B cell (primary cell): ENCODE measurements around the gene STT3B. TPM values are rescaled to one million over a fixed set of nuclear protein-coding genes. Genes with fewer than 3 reads are reported as not detected.

Experiments used
- ATAC-seq: fragments of 200-7000 bp; cut with Tn5 transposase; one replicate; pipeline ENCODE4 v1.10.0; 2021; ENCODE audit warnings: low read depth, mild to moderate bottlenecking, moderate number of reproducible peaks, moderate library complexity
- CTCF ChIA-PET: fragments of 350-600 bp; sonication (Branson Sonifier 250); formaldehyde crosslinking; loops from one replicate; lab custom pipeline; 2021; ENCODE audit warnings: antibody characterized with exemption, inconsistent platforms; lab: Charles Lee
- POLR2A ChIA-PET: fragments of 350-600 bp; sonication (Branson Sonifier 250); formaldehyde crosslinking; loops from one replicate; lab custom pipeline; 2021; ENCODE audit warnings: antibody characterized with exemption; lab: Charles Lee
- DNase-seq: peaks from one replicate; pipeline ENCODE4 v3.0.0; 2013
- H2AFZ ChIP-seq: 2 replicates; pipeline ENCODE4 v1.6.1; 2012; ENCODE audit warnings: mild to moderate bottlenecking, low read depth, low read length; ENCODE audit not compliant: insufficient read depth, poor library complexity, severe bottlenecking
- H3K27ac ChIP-seq, 2 donors: 1 replicate in 1 of 2; 2 replicates in 1 of 2; pipeline ENCODE4 v1.5.1; 2012 to 2013; ENCODE audit warnings: low read length in 2 of 2, mild to moderate bottlenecking in 2 of 2, moderate library complexity in 1 of 2
- H3K27me3 ChIP-seq, 4 experiments: fragments of 200-600 bp in 1 of 4; sonication (generic) in 1 of 4; replicated peaks in 1 of 4; 1 replicate in 2 of 4; 2 replicates in 2 of 4; pipeline versions ENCODE4 v1.6.1 to v1.7.0; 2013 to 2016; ENCODE audit warnings: low read length in 3 of 4, mild to moderate bottlenecking in 2 of 4, mixed read lengths in 1 of 4, moderate library complexity in 1 of 4; ENCODE audit not compliant: insufficient read depth in 4 of 4, control insufficient read depth in 3 of 4; ENCODE audit errors: control extremely low read depth in 1 of 4
- H3K36me3 ChIP-seq, 2 experiments: replicated peaks in 1 of 2; 1 replicate in 1 of 2; 2 replicates in 1 of 2; pipeline versions ENCODE4 v1.6.1 to v1.7.1; 2013; ENCODE audit warnings: low read length in 1 of 2; ENCODE audit not compliant: insufficient read depth in 2 of 2, control insufficient read depth in 1 of 2; ENCODE audit errors: control extremely low read depth in 1 of 2, extremely low read depth in 1 of 2
- H3K4me1 ChIP-seq, 2 donors: fragments of 200-600 bp in 1 of 2; sonication (generic) in 1 of 2; 1 replicate in 1 of 2; 2 replicates in 1 of 2; pipeline versions ENCODE4 v1.5.1 to v1.6.1; 2013 to 2017; ENCODE audit warnings: low read length in 2 of 2; ENCODE audit not compliant: control insufficient read depth in 2 of 2, insufficient read depth in 2 of 2
- H3K4me2 ChIP-seq: replicated peaks from 2 replicates; pipeline ENCODE3; 2012; ENCODE audit warnings: mild to moderate bottlenecking, low read depth, low read length; ENCODE audit not compliant: poor library complexity, severe bottlenecking
- H3K4me3 ChIP-seq, 5 experiments: fragments of 200-600 bp in 1 of 5; sonication (generic) in 1 of 5; 1 replicate in 3 of 5; 2 replicates in 2 of 5; pipeline versions ENCODE4 v1.5.1 to v1.7.0; 2011 to 2016; ENCODE audit warnings: low read length in 4 of 5, mild to moderate bottlenecking in 4 of 5, low read depth in 2 of 5, control low read depth in 1 of 5, moderate library complexity in 1 of 5; ENCODE audit not compliant: insufficient read depth in 1 of 5; ENCODE audit errors: control extremely low read depth in 1 of 5, extremely low read depth in 1 of 5
- H3K79me2 ChIP-seq: fragments of 200-600 bp; sonication (generic); one replicate; pipeline ENCODE4 v1.6.0; 2016; ENCODE audit warnings: low read length; ENCODE audit not compliant: control insufficient read depth, insufficient read depth
- H3K9ac ChIP-seq: fragments of 200-600 bp; sonication (generic); 2 replicates; pipeline ENCODE4 v1.6.1; 2017; ENCODE audit warnings: mild to moderate bottlenecking, low read length, moderate library complexity
- H3K9me3 ChIP-seq, 3 donors: one replicate each; pipeline versions ENCODE4 v1.6.1 to v1.7.1; 2013; ENCODE audit warnings: low read length in 2 of 3; ENCODE audit not compliant: control insufficient read depth in 2 of 3, insufficient read depth in 1 of 3; ENCODE audit errors: control extremely low read depth in 1 of 3
- H4K20me1 ChIP-seq: 2 replicates; pipeline ENCODE4 v1.6.0; 2012; ENCODE audit warnings: mild to moderate bottlenecking, low read length; ENCODE audit not compliant: insufficient read depth, control insufficient read depth, poor library complexity, severe bottlenecking
- H3K27ac Mint-ChIP-seq: one replicate; pipeline ENCODE4 v1.8.0; 2021; ENCODE audit warnings: mixed read lengths
- H3K27me3 Mint-ChIP-seq: one replicate; pipeline ENCODE4 v1.8.0; 2021; ENCODE audit warnings: mixed read lengths
- H3K4me1 Mint-ChIP-seq: one replicate; pipeline ENCODE4 v1.8.0; 2021; ENCODE audit warnings: mixed read lengths
- H3K4me3 Mint-ChIP-seq: one replicate; pipeline ENCODE4 v1.8.0; 2021; ENCODE audit warnings: mixed read lengths
- H3K9me3 Mint-ChIP-seq: one replicate; pipeline ENCODE4 v1.8.0; 2022; ENCODE audit warnings: mixed read lengths; ENCODE audit not compliant: insufficient read depth
- EZH2 ChIP-seq: IDR thresholded peaks from 2 replicates; pipeline ENCODE4 v1.6.1; 2012; ENCODE audit warnings: borderline replicate concordance, low read depth, mild to moderate bottlenecking, moderate library complexity, low read length; ENCODE audit not compliant: insufficient read depth, poor library complexity, severe bottlenecking
- WGBS: methylation state at CpG from one replicate; pipeline ENCODE4 v1.1.5; 2013; ENCODE audit warnings: missing lambda C conversion rate; ENCODE audit not compliant: insufficient coverage; 5-methylcytosine and 5-hydroxymethylcytosine counted together
- intact Hi-C: fragments of 100-400 bp; cut with micrococcal nuclease; formaldehyde crosslinking; loops from one replicate; pipeline ENCODE4 v1.10.0; 2022
- polyA plus RNA-seq: library from polyadenylated mRNA; depleted of rRNA; stranded (reverse); fragments of >200 nt; gene quantifications from 2 replicates; pipeline ENCODE4 v1.2.3, GENCODE V29; 2012
- total RNA-seq, 2 donors: library from RNA; stranded (reverse); fragments of 120-200 nt in 1 of 2; gene quantifications; 1 replicate in 1 of 2; 2 replicates in 1 of 2; pipeline versions ENCODE4 v1.2.3 to v1.2.4, GENCODE V29; 2013 to 2022
- TF ChIP-seq, protein P1 (sequence below): fragments of 200-600 bp; IDR thresholded peaks from one replicate; pipeline ENCODE4 v1.8.0; 2022; ENCODE audit warnings: antibody characterized with exemption, mild to moderate bottlenecking

The STT3B gene
- total and polyA plus RNA-seq, 2 donors (not counting 1 experiment from before 2014, with no cell fraction given) = 35.4 to 79.2 TPM

DNA sequence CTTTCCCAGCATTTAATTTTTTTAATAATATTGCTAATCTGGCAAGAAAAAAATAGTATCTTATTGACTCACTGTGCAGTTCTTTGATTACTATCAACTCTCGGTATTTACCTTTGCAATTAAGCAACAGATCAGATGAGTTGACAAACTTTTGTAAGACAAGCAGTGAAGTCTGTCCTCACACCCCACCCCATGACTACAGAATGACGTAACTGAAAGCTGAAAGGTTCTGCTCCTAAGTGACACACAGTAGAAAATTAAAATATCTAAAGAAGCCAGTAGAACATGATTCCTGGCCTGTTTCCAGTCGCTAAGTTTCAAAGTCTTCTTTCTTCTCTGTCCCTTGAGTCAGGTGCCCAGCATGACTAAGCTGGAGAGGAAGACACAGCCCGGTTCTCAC is 135.5 kb downstream of the STT3B start:
- no peak overlapping the region for H3K27ac Mint-ChIP-seq

DNA sequence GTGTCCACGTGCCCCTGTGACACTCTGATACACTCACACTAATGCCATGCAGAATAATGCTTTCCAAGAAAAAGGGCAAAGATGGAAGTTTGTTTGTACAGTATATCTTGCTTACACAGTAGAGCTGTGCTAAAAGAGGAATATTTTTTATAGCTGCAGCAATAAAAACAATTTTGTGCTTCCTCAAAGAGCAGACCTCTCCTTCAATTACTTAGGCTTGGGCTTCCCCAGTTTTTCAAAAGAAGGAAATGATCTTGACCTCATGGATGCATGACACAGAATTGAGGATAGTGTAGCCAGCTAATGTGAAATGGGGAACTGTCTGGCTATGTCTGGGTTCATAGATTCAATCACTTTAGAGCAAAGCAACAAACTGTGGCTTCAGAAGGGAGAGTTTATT is 137.4 kb downstream of the STT3B start:
- H3K4me3 Mint-ChIP-seq = no peak overlapping the region
- DNase-seq (no peak), ATAC-seq (no peak)
- H3K27me3 Mint-ChIP-seq = no peaks in the 10 kb centered on the region
- no peaks in the 10 kb centered on the region for H3K4me1 Mint-ChIP-seq
- Histone ChIP-seq H3K9me3 (peaks cover 0 to 3% (median 0%) of the 10 kb centered on the region in 3 donors), H3K4me2 (no peak overlapping the region), H3K4me3 (no peak overlapping the region), H3K27ac (no peak overlapping the region), H2AFZ (no peak overlapping the region), H3K27me3 (no peaks in the 10 kb centered on the region), H3K9ac (no peak overlapping the region), H3K4me1 (no peaks in the 10 kb centered on the region), H3K79me2 (no peaks in the 10 kb centered on the region), H3K36me3 (peaks cover 6 to 94% of the 10 kb centered on the region in 2 experiments), H4K20me1 (peaks cover 22% of the 10 kb centered on the region)
- ChIA-PET CTCF (no interaction called here), POLR2A (interaction anchor here (0.6 kb wide), 1 partner anchor 1741 kb away, joined by 4 read pairs; no protein-coding TSS in a partner anchor)
- TF ChIP-seq EZH2 = no peak
- TF ChIP-seq, protein P1, sequence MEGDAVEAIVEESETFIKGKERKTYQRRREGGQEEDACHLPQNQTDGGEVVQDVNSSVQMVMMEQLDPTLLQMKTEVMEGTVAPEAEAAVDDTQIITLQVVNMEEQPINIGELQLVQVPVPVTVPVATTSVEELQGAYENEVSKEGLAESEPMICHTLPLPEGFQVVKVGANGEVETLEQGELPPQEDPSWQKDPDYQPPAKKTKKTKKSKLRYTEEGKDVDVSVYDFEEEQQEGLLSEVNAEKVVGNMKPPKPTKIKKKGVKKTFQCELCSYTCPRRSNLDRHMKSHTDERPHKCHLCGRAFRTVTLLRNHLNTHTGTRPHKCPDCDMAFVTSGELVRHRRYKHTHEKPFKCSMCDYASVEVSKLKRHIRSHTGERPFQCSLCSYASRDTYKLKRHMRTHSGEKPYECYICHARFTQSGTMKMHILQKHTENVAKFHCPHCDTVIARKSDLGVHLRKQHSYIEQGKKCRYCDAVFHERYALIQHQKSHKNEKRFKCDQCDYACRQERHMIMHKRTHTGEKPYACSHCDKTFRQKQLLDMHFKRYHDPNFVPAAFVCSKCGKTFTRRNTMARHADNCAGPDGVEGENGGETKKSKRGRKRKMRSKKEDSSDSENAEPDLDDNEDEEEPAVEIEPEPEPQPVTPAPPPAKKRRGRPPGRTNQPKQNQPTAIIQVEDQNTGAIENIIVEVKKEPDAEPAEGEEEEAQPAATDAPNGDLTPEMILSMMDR = no peak
- no peaks in the 10 kb centered on the region for H3K9me3 Mint-ChIP-seq
- WGBS = no CpG with 5 or more reads among the region's 1 CpG
- intact Hi-C loops = no loop called here
- peak overlapping the region; percentile 27 for H3K27ac Mint-ChIP-seq

More for the DNA sequence above, 135.5 kb downstream of the STT3B start:
- Histone ChIP-seq H3K9me3 (peaks cover 0 to 3% (median 0%) of the 10 kb centered on the region in 3 donors), H3K9ac (no peak overlapping the region), H3K27ac (no peak overlapping the region), H4K20me1 (peaks cover 18% of the 10 kb centered on the region), H3K4me3 (no peak overlapping the region), H3K36me3 (peaks cover 9 to 95% of the 10 kb centered on the region in 2 experiments), H3K79me2 (no peaks in the 10 kb centered on the region), H3K27me3 (no peaks in the 10 kb centered on the region), H3K4me2 (no peak overlapping the region), H3K4me1 (no peaks in the 10 kb centered on the region), H2AFZ (no peak overlapping the region)
- H3K9me3 Mint-ChIP-seq = no peaks in the 10 kb centered on the region
- no peaks in the 10 kb centered on the region for H3K27me3 Mint-ChIP-seq
- H3K4me3 Mint-ChIP-seq = no peak overlapping the region
- DNase-seq (no peak), ATAC-seq (no peak)
- WGBS = 100% methylated on average over 3 of the region's 4 CpGs
- TF ChIP-seq EZH2 = no peak
- TF ChIP-seq, protein P1 = no peak
- no peaks in the 10 kb centered on the region for H3K4me1 Mint-ChIP-seq
- POLR2A ChIA-PET = no interaction called here
- intact Hi-C loops = no loop called here
- CTCF ChIA-PET = interaction anchor here (1.0 kb wide), 1 partner anchor 734 kb away, joined by 3 read pairs; no protein-coding TSS in a partner anchor
